Measurements from ENCODE around the gene BLTP1.

The BLTP1 gene

DNA sequence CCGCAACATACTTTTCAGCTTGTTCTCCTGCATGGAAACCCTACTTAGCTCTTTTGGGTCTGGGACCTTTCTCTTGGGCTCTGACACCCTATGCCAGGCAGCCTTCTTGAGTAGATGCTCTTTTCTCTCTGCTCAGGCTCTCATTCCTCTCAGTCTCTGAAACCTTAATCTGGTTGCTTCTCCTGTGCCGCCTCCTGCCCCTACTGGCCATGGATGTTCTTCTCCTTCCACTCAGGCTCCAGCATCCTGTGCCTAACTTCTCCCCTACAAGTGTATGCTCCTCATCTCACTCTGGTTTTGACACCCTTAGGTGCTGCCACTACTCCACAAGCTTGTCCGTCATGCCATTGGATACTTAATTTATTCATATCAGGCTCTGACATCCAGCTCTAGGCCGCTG is 15.2 kb downstream of the BLTP1 start:
- Histone ChIP-seq H3K4me3 (ENCODE audit: low read length in 2 of 2) (no peak overlapping the region), H3K9me3 (ENCODE audit: control insufficient read depth in 2 of 2, low read length in 2 of 2) (no peaks in the 10 kb centered on the region), H3K9ac (ENCODE audit: low read length in 2 of 2) (no peak overlapping the region)

DNA sequence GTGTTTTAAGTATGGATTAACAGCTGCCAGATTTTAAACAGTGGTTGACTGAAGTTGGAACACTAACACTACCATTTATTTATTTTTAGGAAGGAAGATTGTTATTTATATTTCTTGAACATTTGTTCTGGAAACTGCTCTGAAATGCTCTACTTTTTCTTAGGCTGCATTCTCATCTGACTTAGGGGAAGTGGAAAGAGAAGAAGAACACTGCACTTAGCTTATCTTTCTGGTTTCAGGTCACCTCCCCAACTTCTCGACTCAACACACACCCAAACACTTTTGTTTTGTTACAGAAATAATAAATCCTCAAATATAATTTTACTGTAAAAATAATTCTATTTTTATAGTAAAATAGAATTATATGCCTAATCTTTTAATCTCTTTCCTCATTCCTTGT is 18.6 kb downstream of the BLTP1 start:
- H3K4me1 ChIP-seq (ENCODE audit: control insufficient read depth, insufficient read depth, low read length): no peaks in the 10 kb centered on the region
- no peaks in the 10 kb centered on the region for H3K9me3 ChIP-seq (ENCODE audit: control insufficient read depth in 2 of 2, low read length in 2 of 2)
- H3K9ac ChIP-seq (ENCODE audit: low read length in 2 of 2): no peak overlapping the region
- no peak overlapping the region for H3K4me3 ChIP-seq (ENCODE audit: low read length in 2 of 2)
- H3K27ac ChIP-seq (ENCODE audit: low read length): no peak overlapping the region
- peaks cover 0 to 2% of the 10 kb centered on the region in 2 donors for H3K36me3 ChIP-seq (ENCODE audit: control insufficient read depth in 2 of 2, insufficient read depth in 2 of 2, low read length in 2 of 2)
- no peaks in the 10 kb centered on the region for H3K27me3 ChIP-seq (ENCODE audit: control insufficient read depth in 1 of 2, insufficient read depth in 2 of 2, low read length in 2 of 2)

More for the DNA sequence above, 15.2 kb downstream of the BLTP1 start:
- peaks cover 0 to 4% of the 10 kb centered on the region in 2 donors for H3K36me3 ChIP-seq (ENCODE audit: control insufficient read depth in 2 of 2, insufficient read depth in 2 of 2, low read length in 2 of 2)
- H3K27me3 ChIP-seq (ENCODE audit: control insufficient read depth in 1 of 2, insufficient read depth in 2 of 2, low read length in 2 of 2): no peaks in the 10 kb centered on the region
- H3K4me1 ChIP-seq (ENCODE audit: control insufficient read depth, insufficient read depth, low read length): no peaks in the 10 kb centered on the region
- no peak overlapping the region for H3K27ac ChIP-seq (ENCODE audit: low read length)

DNA sequence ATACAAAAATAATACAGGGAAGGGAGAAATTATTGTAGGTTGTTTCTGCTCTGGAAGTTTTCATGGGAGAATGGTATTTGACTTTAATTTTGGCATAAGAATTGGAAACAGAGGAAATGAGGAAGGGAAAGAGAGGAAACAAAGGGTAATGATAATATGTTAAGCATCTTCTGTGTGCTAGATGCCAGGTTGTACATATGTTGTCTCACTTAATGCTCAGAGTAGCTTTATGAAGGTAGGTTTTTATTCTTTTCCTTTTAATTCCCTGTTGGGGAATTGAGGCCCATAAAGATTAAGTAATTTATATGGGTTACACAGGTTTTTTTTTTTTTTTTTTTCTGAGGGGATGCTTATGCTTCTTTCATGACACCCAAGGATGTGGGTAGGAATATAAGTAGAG is 19.2 kb downstream of the BLTP1 start:
- H3K27ac ChIP-seq (ENCODE audit: low read length): no peak overlapping the region
- peaks cover 0 to 2% of the 10 kb centered on the region in 2 donors for H3K36me3 ChIP-seq (ENCODE audit: control insufficient read depth in 2 of 2, insufficient read depth in 2 of 2, low read length in 2 of 2)
- H3K9ac ChIP-seq (ENCODE audit: low read length in 2 of 2): no peak overlapping the region
- no peaks in the 10 kb centered on the region for H3K9me3 ChIP-seq (ENCODE audit: control insufficient read depth in 2 of 2, low read length in 2 of 2)
- no peak overlapping the region for H3K4me3 ChIP-seq (ENCODE audit: low read length in 2 of 2)
- no peaks in the 10 kb centered on the region for H3K27me3 ChIP-seq (ENCODE audit: control insufficient read depth in 1 of 2, insufficient read depth in 2 of 2, low read length in 2 of 2)
- H3K4me1 ChIP-seq (ENCODE audit: control insufficient read depth, insufficient read depth, low read length): no peaks in the 10 kb centered on the region

DNA sequence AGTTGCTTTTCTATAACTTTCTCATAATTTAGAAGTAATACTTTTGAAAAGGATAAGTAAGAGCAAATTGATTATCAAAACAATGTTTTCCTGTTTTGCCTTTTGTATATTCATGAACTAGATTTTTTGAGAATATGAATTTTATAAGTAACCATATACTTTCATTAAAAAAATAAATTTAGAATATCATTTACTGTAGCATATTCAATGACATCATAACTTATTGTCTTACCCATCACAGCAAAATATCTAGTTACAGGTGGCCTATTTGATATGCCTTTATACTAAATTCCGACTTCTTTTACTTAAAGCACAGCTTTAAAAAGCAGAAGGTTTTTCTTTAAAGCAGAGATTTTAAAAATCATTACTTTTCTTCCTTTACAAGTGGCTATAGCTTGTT is 20.1 kb downstream of the BLTP1 start:
- Histone ChIP-seq H3K27me3 (ENCODE audit: control insufficient read depth in 1 of 2, insufficient read depth in 2 of 2, low read length in 2 of 2) (no peaks in the 10 kb centered on the region), H3K9ac (ENCODE audit: low read length in 2 of 2) (no peak overlapping the region), H3K27ac (ENCODE audit: low read length) (no peak overlapping the region)

DNA sequence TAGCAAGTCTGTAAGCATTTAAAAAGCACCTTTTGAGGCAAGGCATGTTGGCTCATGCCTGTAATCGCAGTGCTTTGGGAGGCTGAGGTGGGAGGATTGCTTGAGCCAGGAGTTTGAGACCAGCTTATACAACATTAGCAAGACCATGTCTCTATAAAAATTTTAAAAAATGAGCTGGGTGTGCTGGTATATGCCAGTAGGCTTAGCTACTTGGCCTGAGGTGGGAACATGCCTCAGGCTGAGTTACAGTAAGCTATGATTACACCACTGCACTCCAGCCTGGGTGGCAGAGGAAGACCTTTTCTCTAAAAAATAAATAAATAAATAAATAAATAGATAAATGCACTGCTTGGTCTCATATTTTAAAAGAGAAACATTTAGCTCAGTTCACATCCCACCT is 26.8 kb downstream of the BLTP1 start:
- Histone ChIP-seq H3K9ac (ENCODE audit: low read length in 2 of 2) (no peak overlapping the region), H3K27ac (ENCODE audit: low read length) (no peak overlapping the region), H3K9me3 (ENCODE audit: control insufficient read depth in 2 of 2, low read length in 2 of 2) (no peaks in the 10 kb centered on the region), H3K36me3 (ENCODE audit: control insufficient read depth in 2 of 2, insufficient read depth in 2 of 2, low read length in 2 of 2) (peaks cover 22 to 36% of the 10 kb centered on the region in 2 donors), H3K27me3 (ENCODE audit: control insufficient read depth in 1 of 2, insufficient read depth in 2 of 2, low read length in 2 of 2) (no peaks in the 10 kb centered on the region), H3K4me3 (ENCODE audit: low read length in 2 of 2) (no peak overlapping the region), H3K4me1 (ENCODE audit: control insufficient read depth, insufficient read depth, low read length) (no peaks in the 10 kb centered on the region)

More for the DNA sequence above, 20.1 kb downstream of the BLTP1 start:
- Histone ChIP-seq H3K4me1 (ENCODE audit: control insufficient read depth, insufficient read depth, low read length) (no peaks in the 10 kb centered on the region), H3K36me3 (ENCODE audit: control insufficient read depth in 2 of 2, insufficient read depth in 2 of 2, low read length in 2 of 2) (peaks cover 7 to 8% of the 10 kb centered on the region in 2 donors), H3K4me3 (ENCODE audit: low read length in 2 of 2) (no peak overlapping the region), H3K9me3 (ENCODE audit: control insufficient read depth in 2 of 2, low read length in 2 of 2) (no peaks in the 10 kb centered on the region)

DNA sequence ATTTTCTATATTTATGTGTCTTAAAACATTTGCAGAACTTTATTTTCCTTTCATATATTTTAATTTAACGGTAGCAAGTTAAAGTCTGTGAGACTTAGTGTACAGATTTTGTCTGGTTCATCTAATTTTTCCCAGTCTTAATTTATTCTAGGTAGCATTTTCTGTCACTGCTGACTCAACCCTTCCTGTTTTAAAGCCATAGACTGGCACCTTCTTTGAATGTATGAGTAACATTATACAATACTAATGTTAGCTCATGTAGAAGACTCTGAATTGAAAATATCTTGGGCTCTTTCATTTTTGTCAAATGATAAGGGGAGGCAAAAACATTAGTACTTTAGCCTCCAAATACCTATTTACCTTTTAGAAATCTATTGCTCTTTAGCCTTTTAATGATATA is 43.6 kb downstream of the BLTP1 start:
- no peak overlapping the region for H3K27ac ChIP-seq (ENCODE audit: low read length)
- peaks cover 0 to 14% of the 10 kb centered on the region in 2 donors for H3K36me3 ChIP-seq (ENCODE audit: control insufficient read depth in 2 of 2, insufficient read depth in 2 of 2, low read length in 2 of 2)

More for the DNA sequence above, 43.6 kb downstream of the BLTP1 start:
- no peak overlapping the region for H3K9ac ChIP-seq (ENCODE audit: low read length in 2 of 2)
- no peaks in the 10 kb centered on the region for H3K27me3 ChIP-seq (ENCODE audit: control insufficient read depth in 1 of 2, insufficient read depth in 2 of 2, low read length in 2 of 2)
- no peak overlapping the region for H3K4me3 ChIP-seq (ENCODE audit: low read length in 2 of 2)
- no peaks in the 10 kb centered on the region for H3K9me3 ChIP-seq (ENCODE audit: control insufficient read depth in 2 of 2, low read length in 2 of 2)
- H3K4me1 ChIP-seq (ENCODE audit: control insufficient read depth, insufficient read depth, low read length): no peaks in the 10 kb centered on the region
